Body of pancreas (tissue), 4 donors: ENCODE measurements around the gene NUDT16.

Experiments used
- CTCF ChIP-seq, 7 experiments: fragments of 450-650 bp in 4 of 7; fragments of 200-600 bp in 3 of 7; sonication (generic) in 3 of 7; IDR thresholded peaks; one replicate each; pipeline ENCODE4 v1.5.1; 2016 to 2019; ENCODE audit warnings: antibody characterized with exemption in 7 of 7
- POLR2A ChIP-seq, 3 donors: fragments of 450-650 bp; IDR thresholded peaks; one replicate each; pipeline ENCODE4 v1.6.1; 2016; ENCODE audit warnings: antibody characterized with exemption in 3 of 3, mild to moderate bottlenecking in 2 of 3

- TF ChIP-seq CTCF (IDR thresholded peaks at IDR 0.05) (no peak), POLR2A (IDR thresholded peaks at IDR 0.05) (no peak)
Observed at GRCh38 chr3:131402391-131403039, 20.9 kb downstream of the NUDT16 start.
